ENCODE data around the gene WDR27.

GRCh38 chr6:169678342-169678741 is 23.5 kb downstream of the WDR27 start:
- TF ChIP-seq POLR2A (IDR thresholded peaks at IDR 0.05), result no peak
- TF ChIP-seq, protein P1, sequence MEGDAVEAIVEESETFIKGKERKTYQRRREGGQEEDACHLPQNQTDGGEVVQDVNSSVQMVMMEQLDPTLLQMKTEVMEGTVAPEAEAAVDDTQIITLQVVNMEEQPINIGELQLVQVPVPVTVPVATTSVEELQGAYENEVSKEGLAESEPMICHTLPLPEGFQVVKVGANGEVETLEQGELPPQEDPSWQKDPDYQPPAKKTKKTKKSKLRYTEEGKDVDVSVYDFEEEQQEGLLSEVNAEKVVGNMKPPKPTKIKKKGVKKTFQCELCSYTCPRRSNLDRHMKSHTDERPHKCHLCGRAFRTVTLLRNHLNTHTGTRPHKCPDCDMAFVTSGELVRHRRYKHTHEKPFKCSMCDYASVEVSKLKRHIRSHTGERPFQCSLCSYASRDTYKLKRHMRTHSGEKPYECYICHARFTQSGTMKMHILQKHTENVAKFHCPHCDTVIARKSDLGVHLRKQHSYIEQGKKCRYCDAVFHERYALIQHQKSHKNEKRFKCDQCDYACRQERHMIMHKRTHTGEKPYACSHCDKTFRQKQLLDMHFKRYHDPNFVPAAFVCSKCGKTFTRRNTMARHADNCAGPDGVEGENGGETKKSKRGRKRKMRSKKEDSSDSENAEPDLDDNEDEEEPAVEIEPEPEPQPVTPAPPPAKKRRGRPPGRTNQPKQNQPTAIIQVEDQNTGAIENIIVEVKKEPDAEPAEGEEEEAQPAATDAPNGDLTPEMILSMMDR (IDR thresholded peaks at IDR 0.05), result no peak
